RWPE1 (cell line): ENCODE results near the gene GPR161.
"Not testable (repeated sequence)": the region's sequence is repeated elsewhere in the genome, so short reads cannot be mapped to it uniquely, and the experiment has no call there.

Experiments
- CTCF ChIA-PET: fragments of 350-600 bp; sonication (Branson Sonifier 250); formaldehyde crosslinking; extraction: SDS; loops from one replicate; lab custom pipeline; 2021; lab: Yijun Ruan, JAX
- POLR2A ChIA-PET: fragments of 400-600 bp; formaldehyde crosslinking; extraction: SDS; loops from one replicate; lab custom pipeline; 2020; ENCODE audit warnings: antibody characterized with exemption; ENCODE audit not compliant: low non-redundant PET; lab: Yijun Ruan, JAX
- DNase-seq: peaks from one replicate; pipeline ENCODE4 v3.0.0; 2012; ENCODE audit warnings: low spot score
- H3K27ac ChIP-seq: fragments of 450-650 bp; 2 replicates; pipeline ENCODE4 v1.5.1; 2017
- CTCF ChIP-seq: fragments of 450-650 bp; conservative IDR thresholded peaks from 2 replicates; pipeline ENCODE4 v1.5.1; 2017; ENCODE audit warnings: low read depth, mild to moderate bottlenecking

GPR161 gene

GRCh38 chr1:168159979-168160378 is 23.2 kb upstream of the GPR161 start:
- H3K27ac ChIP-seq = no peak overlapping the region
- ChIA-PET CTCF (no interaction called here), POLR2A (no interaction called here)
- no peak for TF ChIP-seq CTCF
- DNase-seq = no peak

GRCh38 chr1:168159251-168159650 is 22.5 kb upstream of the GPR161 start:
- no peak for TF ChIP-seq CTCF
- ChIA-PET CTCF (interaction anchor here (0.6 kb wide), 1 partner anchor 92 kb away, joined by 7 read pairs; no protein-coding TSS in a partner anchor), POLR2A (no interaction called here)
- DNase-seq = no peak
- H3K27ac ChIP-seq = no peak overlapping the region

- POLR2A ChIA-PET = no interaction called here
These were observed 20.9 kb upstream of the GPR161 start for GRCh38 chr1:168157638-168158037.

GRCh38 chr1:168155910-168156309 is 19.2 kb upstream of the GPR161 start:
- no peak for DNase-seq
- POLR2A ChIA-PET = no interaction called here
- no peak overlapping the region for H3K27ac ChIP-seq
- no peak for TF ChIP-seq CTCF
- CTCF ChIA-PET = interaction anchor here (0.6 kb wide), 1 partner anchor 451 kb away, joined by 3 read pairs; no protein-coding TSS in a partner anchor

More at GRCh38 chr1:168157638-168158037, 20.9 kb upstream of the GPR161 start:
- H3K27ac ChIP-seq = no peak overlapping the region
- CTCF ChIA-PET = no interaction called here
- no peak for DNase-seq
- no peak for TF ChIP-seq CTCF

- DNase-seq, POLR2A ChIA-PET, H3K27ac ChIP-seq, CTCF ChIA-PET: not testable (repeated sequence)
These were observed 18.0 kb upstream of the GPR161 start for GRCh38 chr1:168154707-168155106.

DNA sequence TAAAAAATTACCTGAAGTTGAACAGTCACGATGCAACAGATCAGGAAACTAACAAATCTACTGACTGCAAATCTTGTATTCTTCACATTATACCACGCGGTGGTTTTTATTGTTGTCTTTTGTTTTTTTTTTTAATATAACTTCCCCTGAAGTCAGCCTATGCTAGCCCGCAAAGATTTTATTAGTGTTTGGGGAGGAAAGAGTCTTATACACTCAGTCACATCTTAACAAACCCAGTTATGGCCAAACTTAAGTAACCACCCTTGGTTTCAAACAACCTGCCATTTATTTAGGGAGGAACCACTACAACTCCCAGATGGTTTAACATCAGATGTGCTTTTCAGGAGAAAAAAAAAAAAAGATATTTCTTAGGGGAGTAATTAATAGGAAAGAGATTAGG is 15.2 kb upstream of the GPR161 start:
- ChIA-PET CTCF (interaction anchor here (0.7 kb wide), 1 partner anchor 150 kb away, joined by 3 read pairs; no protein-coding TSS in a partner anchor), POLR2A (no interaction called here)
- TF ChIP-seq CTCF = no peak
- DNase-seq = no peak
- H3K27ac ChIP-seq = no peak overlapping the region

GRCh38 chr1:168150283-168150682 is 13.6 kb upstream of the GPR161 start:
- no peak overlapping the region for H3K27ac ChIP-seq
- ChIA-PET CTCF (no interaction called here), POLR2A (no interaction called here)
- DNase-seq = no peak
- TF ChIP-seq CTCF = no peak
